Dedifferentiated amniotic fluid mesenchymal stem cell (primary cell): ENCODE data around the gene FRMD4A.
"Not testable (repeated sequence)": the region's sequence is repeated elsewhere in the genome, so short reads cannot be mapped to it uniquely, and the experiment has no call there.

Experiments used
- DNase-seq: peaks from one replicate; pipeline ENCODE4 v3.0.0-alpha.2; 2016; ENCODE audit errors: extremely low spot score

The FRMD4A gene

DNA sequence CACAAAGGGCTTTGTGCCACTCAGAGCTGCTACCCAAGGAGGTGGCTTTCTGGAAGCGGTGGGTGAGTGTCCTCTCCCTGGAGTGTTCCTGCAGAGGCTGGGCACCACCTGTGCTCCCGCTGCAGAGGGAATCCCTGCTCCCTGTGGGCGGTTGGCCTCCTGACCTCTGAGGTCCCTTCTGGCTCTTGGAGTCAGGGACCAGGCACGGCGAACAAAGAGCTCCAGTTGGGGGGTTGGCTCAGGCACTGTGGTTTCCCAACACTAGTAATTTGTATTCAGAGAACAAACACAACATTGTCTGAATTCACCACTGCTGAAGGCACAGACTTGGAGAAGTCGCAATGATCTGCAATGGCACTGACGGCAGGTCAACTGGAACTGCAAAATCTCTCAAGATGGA, 415.0 kb downstream of the FRMD4A start:
- DNase-seq, result no peak

DNA sequence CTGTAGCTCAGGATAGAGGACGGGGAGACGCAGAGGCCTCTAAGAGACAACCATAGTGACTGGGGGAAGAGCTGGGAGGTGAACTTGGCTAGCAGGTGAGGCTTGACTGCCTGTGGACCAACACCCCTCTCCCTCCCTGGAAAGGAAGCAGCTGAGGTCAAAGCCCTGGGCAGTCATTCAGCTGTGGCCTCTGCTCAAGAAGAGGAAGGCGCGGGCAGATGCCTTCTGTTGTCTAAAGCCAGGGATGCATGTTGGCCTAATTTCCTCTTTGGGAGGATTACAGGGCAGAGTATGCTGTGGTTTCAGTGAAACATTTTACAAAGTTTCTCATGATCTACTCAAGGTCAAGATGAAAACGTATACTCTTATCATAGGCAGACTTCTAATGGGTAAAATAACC, 416.8 kb downstream of the FRMD4A start:
- no peak for DNase-seq

DNA sequence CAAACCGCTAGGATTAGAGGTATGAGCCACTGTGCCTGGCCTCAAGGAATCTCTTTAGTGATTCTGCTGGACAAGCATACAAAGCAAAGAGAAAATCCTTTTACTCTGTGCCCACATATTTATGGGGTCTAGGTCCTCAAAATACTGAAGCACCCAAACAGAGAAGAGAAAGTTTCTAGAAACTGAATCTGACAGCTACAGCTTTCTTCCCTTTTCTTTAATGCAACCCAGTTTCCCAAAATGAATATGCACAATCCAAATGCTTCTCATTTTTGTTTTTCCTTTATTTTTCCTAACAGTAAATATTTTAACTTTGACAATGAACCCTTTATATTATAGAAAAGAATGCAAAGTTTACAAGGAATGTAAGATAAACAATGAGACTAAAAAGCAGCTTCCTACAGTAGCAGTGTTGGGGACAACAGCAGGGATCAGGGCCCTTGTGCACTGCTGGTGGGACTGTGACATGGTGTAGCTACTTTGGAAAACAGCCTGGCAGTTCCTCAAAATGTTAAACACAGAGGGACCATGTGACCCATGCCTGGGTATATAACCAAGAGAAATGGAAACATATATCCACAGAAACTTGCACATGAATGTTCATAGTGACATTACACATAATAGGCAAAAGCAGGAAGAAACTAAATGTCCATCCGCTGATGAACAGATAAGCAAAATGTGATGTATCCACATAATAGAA, 418.8 kb downstream of the FRMD4A start:
- no peak for DNase-seq

DNA sequence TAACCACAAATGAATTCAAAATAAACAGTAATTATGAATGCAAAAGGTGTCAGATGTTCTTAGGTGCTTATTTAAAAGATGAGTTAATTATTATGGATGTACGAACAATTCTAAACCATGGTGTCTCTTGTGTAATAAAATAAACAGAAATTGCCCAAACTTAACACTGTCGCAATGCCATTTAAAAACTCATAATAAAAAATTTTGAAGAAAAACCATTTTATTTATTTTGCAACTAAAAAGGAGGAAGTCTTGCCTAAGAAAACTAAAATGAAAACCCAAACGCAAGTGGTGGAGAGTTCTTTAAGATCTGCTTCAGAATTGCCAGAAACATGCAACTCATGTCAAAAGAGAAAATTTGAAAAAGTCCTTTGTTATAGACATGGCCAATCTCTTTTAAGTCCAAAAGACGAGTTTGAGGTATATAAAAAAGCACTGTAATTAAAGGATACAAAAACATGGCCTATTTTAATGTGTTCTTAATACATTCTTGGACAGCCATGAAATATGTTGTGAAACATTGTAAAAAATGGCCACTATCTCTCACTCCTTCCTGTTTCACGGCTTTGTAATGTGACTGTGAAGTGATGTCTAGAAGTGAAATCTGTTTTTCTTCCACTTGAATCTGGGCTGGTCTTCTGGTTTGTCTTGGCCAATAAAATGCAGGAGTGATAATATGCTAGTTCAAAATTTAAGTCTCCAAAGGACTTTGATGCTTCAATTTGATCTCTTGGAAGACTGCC, 421.0 kb downstream of the FRMD4A start:
- DNase-seq, result no peak

DNA sequence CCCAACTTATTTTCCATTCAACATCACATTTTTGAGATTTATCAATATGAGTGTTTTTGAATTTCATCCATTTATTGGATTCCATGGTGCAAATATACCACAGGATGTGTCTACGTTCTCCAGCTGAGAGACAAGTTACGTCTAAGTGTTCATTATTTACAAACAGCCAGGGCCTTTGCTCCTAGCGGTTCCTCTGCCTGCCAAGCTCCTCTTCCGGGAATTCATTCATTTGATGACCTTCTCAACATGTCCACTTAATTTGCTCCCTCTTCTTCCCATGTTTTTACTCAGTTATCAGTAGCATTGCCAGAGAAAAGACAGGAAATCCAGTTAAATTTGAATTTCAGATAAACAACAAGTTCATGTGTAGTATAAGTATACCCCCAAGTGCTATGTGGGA, 422.2 kb downstream of the FRMD4A start:
- no peak for DNase-seq

- no peak for DNase-seq
These were observed 423.2 kb downstream of the FRMD4A start for GRCh38 chr10:13907570-13907969.

GRCh38 chr10:13905281-13905680, 425.4 kb downstream of the FRMD4A start:
- no peak for DNase-seq

DNA sequence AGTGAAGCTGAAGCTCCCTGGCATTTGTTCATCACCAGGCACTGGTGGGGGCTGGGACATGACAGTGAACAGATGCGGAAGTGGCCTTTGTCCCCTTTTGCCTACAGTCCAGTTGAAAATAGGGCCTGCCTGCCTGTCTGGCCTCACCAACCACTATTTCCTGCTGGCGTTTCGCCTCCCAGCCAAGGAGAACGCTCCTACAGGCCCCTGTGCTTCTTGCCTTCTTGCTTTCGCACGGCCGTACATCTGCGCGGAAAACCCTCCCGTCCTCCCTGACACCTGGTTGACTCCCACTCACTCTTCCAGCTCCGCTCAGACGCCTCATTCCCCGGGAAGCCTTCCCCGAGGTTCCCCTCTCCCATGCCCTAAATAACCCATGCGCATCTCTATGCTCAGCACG, 426.7 kb downstream of the FRMD4A start:
- DNase-seq, result no peak

DNA sequence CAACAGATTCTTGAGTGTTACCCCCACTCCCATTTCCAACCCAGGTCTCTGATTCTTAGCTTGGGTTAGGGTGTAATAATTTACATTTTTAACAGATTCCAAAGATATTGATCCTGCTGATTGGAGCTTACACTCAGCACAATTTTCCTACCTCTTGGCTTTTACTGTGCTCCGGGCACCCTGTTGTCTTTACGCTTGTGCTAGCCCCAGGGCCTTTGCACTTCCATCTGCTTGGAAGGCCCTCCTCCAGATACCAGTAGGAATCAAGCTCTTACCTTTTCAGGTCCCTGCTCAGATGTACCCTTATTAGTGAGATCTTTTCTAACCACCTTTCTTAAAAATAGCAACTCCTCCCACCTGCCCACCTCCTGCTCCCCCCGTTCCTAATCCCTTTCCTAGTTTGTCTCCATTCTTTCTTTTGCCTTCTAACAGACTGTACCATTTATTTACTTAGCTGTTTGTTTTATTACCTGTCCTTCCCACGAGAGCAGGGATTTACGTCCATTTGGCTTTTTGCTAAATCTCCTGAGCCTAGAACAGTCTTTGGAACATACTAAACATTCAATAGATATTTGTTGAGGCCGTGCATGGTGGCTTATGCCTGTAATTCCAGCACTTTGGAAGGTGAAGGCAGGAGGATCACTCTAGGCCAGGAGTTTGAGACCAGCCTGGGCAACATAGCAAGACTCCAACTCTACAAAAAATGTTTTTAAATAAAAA, 427.7 kb downstream of the FRMD4A start:
- DNase-seq, result no peak

DNA sequence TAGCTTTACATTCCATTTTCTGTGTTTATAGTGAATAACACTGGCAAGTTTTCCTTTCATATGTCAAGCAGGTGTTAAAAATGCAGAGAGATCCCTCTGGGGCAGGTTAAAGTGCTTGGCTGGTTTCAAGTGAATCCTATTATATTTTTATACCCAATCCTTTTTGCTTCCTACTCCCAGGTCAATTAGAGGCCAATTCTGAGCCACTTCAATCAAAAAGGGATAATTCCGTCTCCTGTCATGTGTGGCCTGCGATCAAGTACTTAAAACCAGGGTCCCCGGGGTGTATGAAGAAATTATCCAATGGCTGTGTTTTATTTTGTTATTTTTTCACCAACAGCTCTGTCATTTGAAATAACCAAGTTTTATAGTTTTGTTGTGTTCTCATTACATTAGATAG, 430.8 kb downstream of the FRMD4A start:
- no peak for DNase-seq

GRCh38 chr10:13896146-13896545, 434.6 kb downstream of the FRMD4A start:
- not testable (repeated sequence) for DNase-seq

DNA sequence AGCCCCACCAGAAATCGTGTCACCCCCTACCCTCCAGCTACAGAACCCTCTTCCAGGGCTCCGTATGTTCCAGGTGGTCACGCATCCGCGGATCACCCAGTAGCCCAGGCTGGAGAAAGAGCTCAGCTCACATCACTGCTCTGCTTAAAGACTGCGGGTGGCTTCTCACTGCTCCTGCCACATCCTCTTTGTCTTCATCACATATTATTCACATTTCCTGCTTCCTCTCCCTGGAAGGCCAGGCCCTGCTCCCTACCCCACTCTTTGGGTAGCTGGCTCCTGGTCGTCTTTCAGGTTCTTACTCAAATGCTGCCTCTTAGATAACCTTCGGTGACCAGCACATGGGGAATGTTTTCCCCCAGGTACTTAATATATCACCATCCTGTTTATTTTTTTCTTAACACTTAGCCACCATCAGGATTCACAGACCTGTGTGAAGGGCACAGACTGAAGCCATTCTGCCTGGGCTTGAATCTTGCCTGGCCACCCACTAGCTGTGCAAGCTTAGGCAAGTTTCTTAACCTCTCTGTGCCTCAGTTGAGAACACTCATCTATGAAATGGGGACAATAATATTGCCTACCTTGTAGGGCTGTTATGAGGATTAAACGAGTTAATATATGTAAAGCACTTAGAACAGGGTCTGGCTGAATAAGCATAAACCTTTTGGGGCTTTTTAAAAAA, 436.2 kb downstream of the FRMD4A start:
- DNase-seq, result no peak

DNA sequence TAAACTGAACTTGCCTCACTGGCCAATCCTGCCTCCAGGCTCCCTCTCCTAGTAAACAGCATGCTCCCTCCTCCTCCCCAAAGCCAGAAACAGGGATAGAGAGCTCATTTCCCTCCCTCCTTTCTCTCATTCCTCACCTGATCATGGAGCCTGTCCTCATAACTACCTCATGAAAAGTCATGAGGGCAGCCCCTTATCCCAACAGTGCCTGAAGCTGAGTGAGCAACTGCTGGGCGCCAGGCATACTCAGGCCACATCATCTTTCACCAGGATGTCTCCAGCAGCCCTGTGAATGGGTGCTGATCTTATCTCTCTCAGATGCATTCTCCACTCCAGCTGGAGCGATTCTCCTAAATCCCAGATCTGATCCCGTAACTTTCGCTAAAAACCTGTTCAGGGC, 436.8 kb downstream of the FRMD4A start:
- no peak for DNase-seq

- no peak for DNase-seq
These were observed 437.9 kb downstream of the FRMD4A start for GRCh38 chr10:13892871-13893270.

DNA sequence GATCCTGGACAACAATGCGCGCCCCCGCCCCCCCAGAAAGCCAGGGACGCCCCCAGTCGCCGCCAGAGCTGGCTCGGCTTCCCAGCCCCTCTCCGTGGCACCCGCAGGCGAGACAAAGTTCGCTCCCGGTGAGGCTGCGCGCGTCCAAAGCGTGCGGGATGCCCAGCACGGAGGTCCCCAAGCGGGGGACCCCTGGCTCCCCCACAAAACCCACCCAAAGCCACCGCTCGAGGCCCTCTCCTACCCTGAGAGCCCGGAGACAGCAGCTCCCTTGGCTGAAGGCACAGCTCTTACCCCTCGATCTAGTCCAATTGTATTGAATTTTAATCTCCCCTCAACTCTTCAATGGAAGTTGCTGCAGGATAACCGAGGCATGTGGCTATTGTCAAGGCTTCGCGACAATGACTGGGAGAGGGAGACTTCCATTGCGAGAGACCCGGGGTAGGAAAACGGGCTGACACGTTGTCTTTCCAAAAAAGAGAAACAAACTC, 438.7 kb downstream of the FRMD4A start:
- DNase-seq, result no peak

DNA sequence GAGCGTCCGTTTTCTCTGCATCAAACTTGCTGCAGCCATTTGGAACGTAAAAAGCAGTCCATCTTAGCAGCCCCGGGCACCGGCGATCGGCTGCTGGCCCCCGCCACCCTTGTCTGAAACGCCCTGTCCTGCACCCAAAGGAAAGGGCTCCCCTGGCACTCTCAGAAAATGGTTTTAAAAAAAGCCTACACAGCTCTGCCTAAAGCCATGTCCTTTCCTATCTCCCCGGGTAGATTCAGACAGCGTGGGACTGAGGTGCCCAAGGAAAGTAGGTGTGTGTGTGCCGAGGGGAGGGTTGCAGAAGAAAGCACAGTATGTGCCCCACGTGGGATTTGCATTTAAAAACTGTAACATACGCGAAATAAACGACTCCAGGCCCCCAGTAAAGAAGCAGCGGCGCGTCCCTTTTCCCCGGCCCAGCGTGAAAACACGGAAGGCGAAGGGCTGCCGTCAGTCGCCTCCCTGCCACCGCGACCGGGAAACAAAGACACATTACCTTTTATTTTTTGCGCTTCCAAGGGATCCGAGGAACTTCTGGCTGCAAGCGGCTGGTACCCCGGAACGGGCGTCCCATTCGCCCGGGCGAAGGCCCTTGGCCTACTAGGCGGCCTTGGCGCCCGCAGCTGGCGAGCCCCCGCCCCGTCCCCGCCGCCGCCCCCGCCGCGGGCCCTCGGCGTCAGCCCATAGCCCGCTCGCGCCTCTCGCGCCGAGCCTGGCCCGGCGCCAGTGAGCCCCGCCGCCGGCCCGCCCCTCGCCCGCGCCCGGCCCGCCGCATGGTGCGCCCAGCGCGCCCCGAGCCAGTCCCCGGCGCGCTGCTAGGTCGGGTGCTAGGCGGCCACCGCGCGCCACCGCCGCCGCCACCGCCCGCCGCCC, 439.4 kb downstream of the FRMD4A start:
- no peak for DNase-seq

DNA sequence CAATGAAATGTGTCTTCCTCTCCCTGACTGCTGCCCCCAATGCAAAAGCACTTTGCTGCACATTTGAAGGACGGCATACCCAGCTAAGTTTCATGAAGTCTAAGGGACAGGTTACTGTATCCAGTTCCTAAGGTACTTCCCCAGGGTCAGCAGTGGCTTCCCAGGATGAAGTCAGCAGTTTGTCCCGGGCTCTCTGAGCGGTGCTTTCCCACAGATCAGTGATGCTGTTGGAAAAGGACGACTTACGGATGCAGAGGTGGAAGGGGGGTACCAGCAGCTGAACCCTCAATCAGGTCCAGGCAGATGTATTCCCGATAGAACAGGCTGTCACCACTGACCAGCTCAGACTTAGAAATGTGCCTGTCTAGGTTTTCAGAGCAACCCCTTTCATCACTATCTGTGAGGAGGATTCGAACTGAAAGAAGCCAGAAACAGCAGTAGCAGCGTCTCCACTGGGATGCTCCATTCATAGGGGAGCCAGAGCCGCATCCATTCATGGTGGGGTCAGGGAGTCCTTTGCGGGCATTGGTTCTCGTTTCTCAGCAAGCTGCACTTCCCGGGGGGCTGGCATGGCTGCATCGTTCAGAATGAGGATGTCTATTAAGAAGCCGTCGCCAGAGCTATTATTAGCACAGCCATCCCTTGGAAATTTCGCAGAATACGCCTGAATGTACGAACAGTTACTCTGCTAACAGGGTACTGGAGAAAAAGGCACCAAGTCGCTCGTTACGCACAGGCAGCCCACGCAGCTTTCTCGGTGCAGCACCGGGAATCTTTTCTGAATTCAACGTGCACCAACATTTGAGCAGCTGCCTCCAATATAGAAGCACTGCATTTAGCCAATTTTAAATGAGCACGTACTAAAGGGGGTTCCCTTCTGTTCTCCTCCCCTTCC, 440.2 kb downstream of the FRMD4A start:
- no peak for DNase-seq

- no peak for DNase-seq
These were observed 443.0 kb downstream of the FRMD4A start for GRCh38 chr10:13887761-13888160.

DNA sequence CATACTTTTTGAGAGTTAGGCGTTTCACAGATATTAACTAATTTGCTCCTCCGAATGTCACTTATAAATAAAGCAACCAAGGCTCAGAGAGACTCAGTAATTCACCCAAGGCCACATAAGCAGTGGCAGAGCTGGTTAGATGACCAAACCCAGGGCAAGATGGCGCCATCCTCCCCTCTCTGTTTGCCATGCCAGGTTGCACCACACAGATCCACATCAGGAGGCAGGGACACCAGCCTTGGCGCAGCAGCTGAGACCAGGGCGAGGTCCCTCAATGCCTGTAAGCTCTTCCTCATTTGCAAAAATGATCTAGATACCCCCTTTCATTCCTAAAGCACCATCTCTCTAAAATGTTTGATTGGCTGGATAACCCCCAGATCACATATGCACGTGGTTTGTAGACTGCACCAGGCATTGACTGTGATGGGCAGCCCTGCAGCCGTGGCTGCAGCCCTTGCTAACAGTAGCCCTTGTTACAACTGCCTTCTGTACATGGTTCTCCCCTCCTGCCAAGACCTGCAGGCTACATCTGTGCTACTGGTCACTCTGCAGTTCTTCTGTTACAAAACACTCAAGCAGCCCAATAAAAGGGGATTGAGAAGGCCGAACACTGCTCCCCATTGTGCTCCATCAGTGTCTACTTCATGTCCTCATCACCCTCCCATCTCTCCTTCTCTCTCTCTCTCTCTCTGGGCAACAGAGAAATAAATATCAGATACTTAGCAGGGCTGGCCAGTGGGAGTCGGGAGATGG, 445.3 kb downstream of the FRMD4A start:
- DNase-seq, result no peak
